ENCODE data around the gene TRIM43B. TPM values are rescaled to one million over a fixed set of nuclear protein-coding genes. Genes with fewer than 3 reads are reported as not detected.
A peak's percentile ranks its signal among the peaks of the same experiment; 100 is the strongest.
"Not testable (repeated sequence)": the region's sequence is repeated elsewhere in the genome, so short reads cannot be mapped to it uniquely, and the experiment has no call there.

The TRIM43B gene
- total RNA-seq, result not detected

- DNase-seq; H3K36me3 Mint-ChIP-seq; ATAC-seq (ENCODE audit: low read depth); H3K27ac Mint-ChIP-seq; H3K4me1 Mint-ChIP-seq; H3K4me3 Mint-ChIP-seq; H3K9me3 Mint-ChIP-seq; POLR2A ChIA-PET: not testable (repeated sequence)
- peaks cover 17% of the 10 kb centered on the region for H3K27me3 Mint-ChIP-seq
Measured at GRCh38 chr2:95484654-95485053, at the start of gene TRIM43B. TSS of gene TRIM43B (minus strand) at chr2:95484754. CDS start at chr2:95482714, 2,040 bp downstream.

- Mint-ChIP-seq H3K27ac (no peak overlapping the region), H3K9me3 (peaks cover 4% of the 10 kb centered on the region), H3K27me3 (no peaks in the 10 kb centered on the region), H3K4me1 (peaks cover 5% of the 10 kb centered on the region), H3K36me3 (peaks cover 38% of the 10 kb centered on the region), H3K4me3 (no peak overlapping the region)
- DNase-seq, result no peak
- no peak for ATAC-seq (ENCODE audit: low read depth)
- POLR2A ChIA-PET, result no interaction called here
Measured at GRCh38 chr2:95531254-95531771, 46.8 kb upstream of the TRIM43B start.

GRCh38 chr2:95530734-95531133 lies 46.2 kb upstream of the TRIM43B start:
- H3K27ac Mint-ChIP-seq, result no peak overlapping the region
- peaks cover 4% of the 10 kb centered on the region for H3K9me3 Mint-ChIP-seq
- H3K27me3 Mint-ChIP-seq, result no peaks in the 10 kb centered on the region
- H3K36me3 Mint-ChIP-seq, result peaks cover 42% of the 10 kb centered on the region
- peaks cover 10% of the 10 kb centered on the region for H3K4me1 Mint-ChIP-seq
- DNase-seq (no peak), ATAC-seq (ENCODE audit: low read depth) (no peak)
- POLR2A ChIA-PET, result no interaction called here
- no peak overlapping the region for H3K4me3 Mint-ChIP-seq

GRCh38 chr2:95526360-95527341 lies 42.1 kb upstream of the TRIM43B start:
- Mint-ChIP-seq H3K27ac (peak overlapping the region; percentile 91), H3K36me3 (peaks cover 36% of the 10 kb centered on the region), H3K4me3 (peak overlapping the region; percentile 95), H3K9me3 (no peaks in the 10 kb centered on the region), H3K27me3 (peaks cover 10% of the 10 kb centered on the region), H3K4me1 (peaks cover 10% of the 10 kb centered on the region)
- ATAC-seq (ENCODE audit: low read depth), result peak; percentile 93
- peak; percentile 78 for DNase-seq
- POLR2A ChIA-PET, result no interaction called here

GRCh38 chr2:95525294-95526035 lies 40.9 kb upstream of the TRIM43B start:
- DNase-seq (no peak), ATAC-seq (ENCODE audit: low read depth) (no peak)
- peak overlapping the region; percentile 81 for H3K4me3 Mint-ChIP-seq
- H3K36me3 Mint-ChIP-seq, result peaks cover 24% of the 10 kb centered on the region
- H3K27ac Mint-ChIP-seq, result peak overlapping the region; percentile 80
- H3K27me3 Mint-ChIP-seq, result peaks cover 10% of the 10 kb centered on the region
- POLR2A ChIA-PET, result no interaction called here
- H3K4me1 Mint-ChIP-seq, result peaks cover 10% of the 10 kb centered on the region
- H3K9me3 Mint-ChIP-seq, result no peaks in the 10 kb centered on the region

GRCh38 chr2:95524195-95524594 lies 39.6 kb upstream of the TRIM43B start:
- Mint-ChIP-seq H3K27ac (no peak overlapping the region), H3K4me1 (peaks cover 10% of the 10 kb centered on the region), H3K36me3 (peaks cover 13% of the 10 kb centered on the region), H3K9me3 (no peaks in the 10 kb centered on the region), H3K4me3 (no peak overlapping the region), H3K27me3 (peaks cover 13% of the 10 kb centered on the region)
- no peak for DNase-seq
- POLR2A ChIA-PET, result no interaction called here
- no peak for ATAC-seq (ENCODE audit: low read depth)

- Mint-ChIP-seq H3K36me3 (no peaks in the 10 kb centered on the region), H3K9me3 (no peaks in the 10 kb centered on the region), H3K4me3 (no peak overlapping the region), H3K27ac (no peak overlapping the region), H3K4me1 (no peaks in the 10 kb centered on the region), H3K27me3 (peaks cover 36% of the 10 kb centered on the region)
- ATAC-seq (ENCODE audit: low read depth), result no peak
- POLR2A ChIA-PET, result no interaction called here
- DNase-seq, result no peak
Measured at GRCh38 chr2:95514718-95515117, 30.2 kb upstream of the TRIM43B start.

GRCh38 chr2:95514226-95514625 lies 29.7 kb upstream of the TRIM43B start:
- H3K9me3 Mint-ChIP-seq; H3K4me1 Mint-ChIP-seq; H3K36me3 Mint-ChIP-seq; POLR2A ChIA-PET; H3K4me3 Mint-ChIP-seq; ATAC-seq (ENCODE audit: low read depth); DNase-seq; H3K27ac Mint-ChIP-seq: not testable (repeated sequence)
- peaks cover 33% of the 10 kb centered on the region for H3K27me3 Mint-ChIP-seq

- Mint-ChIP-seq H3K4me1 (no peaks in the 10 kb centered on the region), H3K4me3 (no peak overlapping the region), H3K27me3 (peaks cover 12% of the 10 kb centered on the region), H3K9me3 (no peaks in the 10 kb centered on the region), H3K36me3 (no peaks in the 10 kb centered on the region), H3K27ac (no peak overlapping the region)
- POLR2A ChIA-PET, result no interaction called here
- no peak for ATAC-seq (ENCODE audit: low read depth)
- DNase-seq, result no peak
Measured at GRCh38 chr2:95509408-95509807, 24.9 kb upstream of the TRIM43B start.

GRCh38 chr2:95505222-95505621 lies 20.7 kb upstream of the TRIM43B start:
- DNase-seq, result no peak
- no peak for ATAC-seq (ENCODE audit: low read depth)
- no peaks in the 10 kb centered on the region for H3K9me3 Mint-ChIP-seq
- H3K36me3 Mint-ChIP-seq, result no peaks in the 10 kb centered on the region
- POLR2A ChIA-PET, result no interaction called here
- H3K4me1 Mint-ChIP-seq, result no peaks in the 10 kb centered on the region
- H3K4me3 Mint-ChIP-seq, result no peak overlapping the region
- no peak overlapping the region for H3K27ac Mint-ChIP-seq
- peaks cover 24% of the 10 kb centered on the region for H3K27me3 Mint-ChIP-seq

- H3K9me3 Mint-ChIP-seq, result no peaks in the 10 kb centered on the region
- no peaks in the 10 kb centered on the region for H3K36me3 Mint-ChIP-seq
- peaks cover 28% of the 10 kb centered on the region for H3K27me3 Mint-ChIP-seq
- DNase-seq (no peak), ATAC-seq (ENCODE audit: low read depth) (no peak)
- H3K4me3 Mint-ChIP-seq, result no peak overlapping the region
- POLR2A ChIA-PET, result no interaction called here
- H3K4me1 Mint-ChIP-seq, result no peaks in the 10 kb centered on the region
- no peak overlapping the region for H3K27ac Mint-ChIP-seq
Measured at GRCh38 chr2:95500854-95501253, 16.3 kb upstream of the TRIM43B start.

- ATAC-seq (ENCODE audit: low read depth); H3K27ac Mint-ChIP-seq; H3K36me3 Mint-ChIP-seq; DNase-seq; POLR2A ChIA-PET; H3K4me1 Mint-ChIP-seq; H3K4me3 Mint-ChIP-seq; H3K9me3 Mint-ChIP-seq: not testable (repeated sequence)
- peaks cover 16% of the 10 kb centered on the region for H3K27me3 Mint-ChIP-seq
Measured at GRCh38 chr2:95492076-95492475, 7.5 kb upstream of the TRIM43B start.

- H3K4me3 Mint-ChIP-seq; H3K27me3 Mint-ChIP-seq; DNase-seq; H3K36me3 Mint-ChIP-seq; ATAC-seq (ENCODE audit: low read depth); POLR2A ChIA-PET; H3K27ac Mint-ChIP-seq; H3K9me3 Mint-ChIP-seq; H3K4me1 Mint-ChIP-seq: not testable (repeated sequence)
Measured at GRCh38 chr2:95475025-95475424, 9.5 kb downstream of the TRIM43B start.
